Testis (tissue), 2 donors: ENCODE data around the gene LDAH.

Experiments
- CTCF ChIP-seq, 3 experiments: fragments of 450-650 bp in 2 of 3; fragments of 200-600 bp in 1 of 3; sonication (generic) in 1 of 3; IDR thresholded peaks; one replicate each; pipeline ENCODE4 v1.5.1; 2016 to 2019; ENCODE audit warnings: antibody characterized with exemption in 3 of 3, mild to moderate bottlenecking in 2 of 3, moderate library complexity in 1 of 3
- POLR2A ChIP-seq: fragments of 450-650 bp; IDR thresholded peaks from one replicate; pipeline ENCODE4 v1.6.1; 2017; ENCODE audit warnings: antibody characterized with exemption, mild to moderate bottlenecking, moderate library complexity

GRCh38 chr2:20638014-20638413, 184.9 kb downstream of the LDAH start:
- TF ChIP-seq CTCF (IDR thresholded peaks at IDR 0.05) (no peak), POLR2A (no peak)
